Superior temporal gyrus (tissue), 1 donor: ENCODE measurements around the gene RDH11.

Experiments
- DNase-seq: peaks from one replicate; pipeline ENCODE4 v3.0.0-alpha.2; 2016; ENCODE audit errors: extremely low spot score

Gene RDH11

DNA sequence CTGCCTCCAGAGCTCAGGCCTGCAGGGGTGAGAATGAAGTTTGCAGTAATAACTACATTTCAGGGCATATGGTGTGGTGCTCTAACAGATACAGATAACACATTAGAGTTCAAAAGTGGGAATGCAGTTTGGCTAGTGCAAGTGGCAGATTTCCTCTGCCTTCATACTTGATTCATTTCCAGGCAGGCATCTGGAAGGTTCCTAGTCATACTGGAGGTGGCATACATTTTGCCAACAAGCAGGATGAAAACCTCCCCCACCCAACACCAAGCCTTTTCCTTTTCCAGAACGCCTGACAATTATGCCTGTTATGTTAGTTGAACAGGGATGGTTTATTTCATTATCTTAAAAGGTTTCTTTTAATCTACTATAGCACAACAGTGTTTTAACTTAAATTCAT, 45.4 kb downstream of the RDH11 start:
- peak; percentile 47 for DNase-seq

DNA sequence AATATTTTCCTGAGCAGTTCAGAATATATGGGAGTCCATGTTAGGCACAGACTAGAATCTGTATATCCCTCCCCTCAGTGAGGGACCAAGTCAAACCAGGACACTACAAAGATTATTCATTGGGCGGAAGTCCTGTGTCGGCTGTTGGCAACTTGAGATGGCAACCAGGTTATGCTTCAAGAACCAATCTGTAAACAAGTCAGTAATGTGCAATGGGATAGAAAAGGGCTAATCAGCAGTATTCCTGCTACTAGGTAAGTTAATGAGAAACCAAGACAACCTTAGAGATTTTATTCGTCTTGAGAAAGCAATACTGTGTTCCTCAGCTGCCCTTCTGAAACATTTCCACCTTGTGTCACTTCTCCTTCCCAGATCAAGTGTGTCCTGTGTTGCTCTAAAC, 49.4 kb downstream of the RDH11 start:
- DNase-seq, result no peak

DNA sequence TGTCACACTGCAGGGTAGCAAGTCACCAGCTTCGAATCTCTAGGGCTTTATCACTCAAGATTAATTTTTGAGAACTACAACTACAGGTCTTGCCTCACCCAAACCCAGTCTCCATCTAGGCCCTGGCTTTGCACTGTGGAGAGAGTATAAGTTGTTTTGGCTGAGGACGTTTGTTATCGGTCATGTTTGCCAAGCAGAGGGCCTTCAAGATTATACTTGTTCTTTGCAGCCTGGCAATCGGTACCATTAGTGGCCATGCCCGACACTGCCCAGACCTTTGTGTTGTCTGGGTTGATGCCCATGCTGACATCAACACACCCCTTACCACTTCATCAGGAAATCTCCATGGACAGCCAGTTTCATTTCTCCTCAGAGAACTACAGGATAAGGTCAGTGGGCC, 50.1 kb downstream of the RDH11 start:
- no peak for DNase-seq

DNA sequence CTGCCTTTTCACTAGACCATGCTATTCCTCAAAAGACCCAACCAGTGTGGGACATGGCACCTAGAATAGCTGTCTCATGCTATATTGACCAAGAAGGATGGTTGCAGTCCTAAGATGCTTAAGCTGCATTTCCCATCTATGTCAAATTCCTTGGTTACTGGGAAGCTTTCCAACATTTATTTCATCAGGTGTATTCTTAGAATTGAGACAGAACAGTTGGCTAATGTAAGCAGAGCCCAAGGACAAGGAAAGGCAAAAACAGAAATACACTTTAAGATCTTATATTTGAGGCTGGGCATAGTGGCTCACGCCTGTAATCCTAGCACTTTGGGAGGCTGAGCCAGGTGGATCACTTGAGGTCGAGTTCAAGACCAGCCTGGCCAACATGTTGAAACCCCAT, 51.1 kb downstream of the RDH11 start:
- peak; percentile 38 for DNase-seq

DNA sequence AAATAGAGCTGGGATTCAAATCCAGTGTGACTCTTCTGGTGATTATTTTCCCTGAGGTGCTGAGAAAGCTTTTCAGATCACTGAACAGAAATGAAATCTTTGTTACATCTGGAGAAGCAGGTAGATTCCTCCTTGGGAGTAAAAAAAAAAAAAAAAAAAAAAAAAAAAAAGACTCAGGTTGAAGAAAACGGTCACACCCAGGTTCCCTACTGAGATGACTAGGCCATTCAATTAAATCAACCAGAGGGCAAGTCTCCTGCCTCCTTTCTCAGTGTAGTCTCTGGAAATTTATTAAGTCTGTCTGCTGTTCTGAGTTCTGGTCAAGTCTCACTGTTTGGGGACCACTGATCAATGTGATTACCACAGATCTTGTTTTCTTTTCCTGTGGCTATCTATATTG, 51.9 kb downstream of the RDH11 start:
- no peak for DNase-seq

DNA sequence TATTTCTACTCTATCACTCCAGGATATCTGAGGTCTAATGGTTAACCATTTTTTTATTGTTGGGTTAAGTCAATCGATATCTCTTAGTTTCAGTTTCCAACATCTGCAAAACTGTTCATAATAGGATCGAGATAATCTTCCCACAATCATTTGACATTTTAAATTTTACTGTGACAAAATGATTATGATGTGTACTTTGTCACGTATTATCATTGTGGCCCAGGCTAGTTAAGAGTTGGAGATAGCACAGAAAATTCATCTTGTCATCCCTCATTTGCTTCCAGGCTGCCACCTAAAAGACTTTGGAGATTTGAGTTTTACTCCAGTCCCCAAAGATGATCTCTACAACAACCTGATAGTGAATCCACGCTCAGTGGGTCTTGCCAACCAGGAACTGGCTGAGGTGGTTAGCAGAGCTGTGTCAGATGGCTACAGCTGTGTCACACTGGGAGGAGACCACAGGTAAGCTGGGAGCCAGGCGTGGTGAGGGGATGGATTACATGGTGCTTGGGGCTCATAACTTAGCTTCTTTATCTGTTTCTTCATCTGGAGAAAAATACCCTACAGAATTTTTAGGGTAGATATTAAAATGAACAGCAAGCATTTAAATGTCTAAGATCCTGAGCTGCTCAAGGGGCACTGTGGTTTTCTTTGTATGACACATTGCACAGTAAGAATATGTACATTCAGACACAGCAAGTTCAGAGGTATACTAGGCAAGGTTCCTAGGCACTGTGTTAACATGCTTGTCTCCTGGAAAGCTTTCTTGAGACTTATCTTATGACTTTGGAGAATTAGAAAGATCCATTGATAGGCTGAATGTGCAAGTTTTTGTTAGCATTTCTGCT, 53.4 kb downstream of the RDH11 start:
- no peak for DNase-seq

DNA sequence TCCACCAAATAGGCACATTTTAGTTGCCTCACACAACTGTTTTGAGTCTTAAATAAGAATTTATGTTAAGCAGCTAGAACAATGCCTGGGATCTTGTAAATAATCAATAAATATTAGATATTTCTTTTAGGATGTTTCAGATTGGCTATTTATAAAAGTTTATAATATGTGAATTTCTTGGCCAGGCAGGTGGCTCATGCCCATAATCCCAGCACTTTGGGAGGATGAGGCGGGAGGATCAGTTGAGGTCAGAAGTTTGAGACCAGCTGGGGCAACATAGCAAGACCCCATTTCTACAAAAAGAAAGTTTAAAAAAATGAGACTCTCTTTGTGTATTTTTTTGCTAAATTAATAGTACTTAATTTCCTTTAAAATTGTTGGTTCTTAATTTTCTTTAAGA, 54.1 kb downstream of the RDH11 start:
- DNase-seq, result no peak

DNA sequence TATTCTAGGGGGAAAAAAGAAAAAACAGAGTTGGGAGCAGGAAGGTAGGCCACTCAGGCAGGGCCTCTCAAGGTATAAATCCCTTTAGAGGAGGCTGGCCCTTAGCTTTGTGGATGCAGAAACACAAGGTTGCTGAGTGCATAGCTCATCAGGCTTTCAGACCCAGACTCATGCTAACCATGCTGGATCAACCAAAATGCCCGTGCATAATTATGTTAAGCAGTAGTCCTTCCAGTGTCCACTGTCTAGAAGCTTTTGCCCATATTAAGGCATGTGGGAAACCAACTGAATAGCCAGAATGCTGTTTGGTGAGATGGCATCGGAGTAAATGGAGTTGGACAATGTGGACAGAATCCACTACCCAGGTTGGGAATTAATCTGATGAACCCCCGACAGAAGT, 56.9 kb downstream of the RDH11 start:
- no peak for DNase-seq

DNA sequence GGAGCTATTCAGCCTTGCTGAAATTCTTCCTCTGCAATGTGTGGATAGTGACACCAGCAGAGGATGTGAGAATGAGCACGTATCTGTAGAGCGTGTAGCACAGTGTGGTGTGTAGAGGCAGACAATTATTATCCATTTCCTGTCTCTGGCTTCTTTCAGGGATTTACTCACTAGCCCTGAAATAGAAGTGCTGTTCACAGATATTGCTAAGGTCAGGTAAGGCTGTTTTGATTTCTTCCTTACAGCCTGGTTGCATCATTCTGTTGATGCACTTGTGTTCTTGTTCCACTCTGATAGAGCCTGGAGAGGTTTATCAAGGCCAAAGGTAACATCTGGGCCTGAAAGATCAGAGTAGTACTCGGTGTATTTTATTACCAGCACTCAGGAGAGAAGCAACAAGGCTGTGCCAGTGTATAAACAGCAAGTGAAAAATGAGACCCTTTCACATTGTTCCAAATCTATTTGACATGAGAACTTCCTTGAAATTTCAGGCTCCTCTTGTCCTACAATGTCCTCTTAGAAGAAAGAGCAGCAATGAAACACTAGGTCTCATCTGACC, 59.1 kb downstream of the RDH11 start:
- no peak for DNase-seq

DNA sequence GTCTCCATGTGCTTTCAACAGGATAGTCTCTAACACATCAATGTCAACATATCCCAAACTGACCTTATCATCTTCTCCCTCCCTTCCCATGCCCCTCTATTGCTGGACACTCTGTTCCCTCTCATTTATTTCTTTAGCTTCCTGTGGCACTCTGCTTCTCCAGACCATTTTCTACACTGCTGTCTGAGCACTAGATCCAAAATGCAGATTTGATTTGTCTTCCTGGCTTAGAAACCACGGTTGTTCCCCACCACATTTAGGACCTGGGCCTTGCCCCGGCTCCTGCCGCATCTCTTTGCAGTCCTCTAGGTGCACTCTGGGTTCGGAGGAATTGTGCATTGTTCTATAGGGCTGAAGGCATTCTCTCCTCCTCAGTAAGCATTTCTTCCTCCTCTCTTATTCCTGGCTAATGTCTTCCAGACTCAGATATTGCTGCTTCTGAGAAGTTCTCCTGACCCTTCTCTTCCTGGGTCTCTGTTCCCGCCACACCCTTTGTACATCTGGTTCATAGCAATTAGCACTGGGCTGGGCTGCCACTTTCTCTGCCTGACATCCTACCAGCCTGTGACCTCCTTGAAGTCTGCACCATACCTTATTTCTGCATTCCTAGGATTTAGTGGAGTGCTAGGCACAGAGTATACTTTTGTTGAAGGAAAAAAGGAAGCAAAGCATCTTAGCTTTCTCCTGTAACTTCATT, 62.0 kb downstream of the RDH11 start:
- no peak for DNase-seq

DNA sequence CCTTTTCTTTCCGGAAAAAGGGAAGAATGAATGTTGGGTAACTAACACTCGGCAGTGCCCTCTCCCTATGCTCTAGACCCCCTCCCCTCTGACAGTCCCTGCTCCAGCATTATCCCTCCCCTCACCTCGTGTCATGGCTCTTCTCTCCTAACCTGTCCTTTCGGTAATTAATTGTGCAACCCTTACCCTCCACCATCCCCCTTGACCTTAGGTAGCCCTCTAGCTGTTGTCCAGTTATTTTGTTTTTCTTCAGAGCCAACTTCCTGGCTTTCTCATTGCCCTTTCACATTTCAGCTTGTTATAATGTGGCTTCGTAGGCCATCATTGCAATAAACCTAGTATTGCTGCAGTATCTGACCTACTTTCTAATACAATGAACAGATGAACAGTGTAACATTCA, 64.6 kb downstream of the RDH11 start:
- no peak for DNase-seq

DNA sequence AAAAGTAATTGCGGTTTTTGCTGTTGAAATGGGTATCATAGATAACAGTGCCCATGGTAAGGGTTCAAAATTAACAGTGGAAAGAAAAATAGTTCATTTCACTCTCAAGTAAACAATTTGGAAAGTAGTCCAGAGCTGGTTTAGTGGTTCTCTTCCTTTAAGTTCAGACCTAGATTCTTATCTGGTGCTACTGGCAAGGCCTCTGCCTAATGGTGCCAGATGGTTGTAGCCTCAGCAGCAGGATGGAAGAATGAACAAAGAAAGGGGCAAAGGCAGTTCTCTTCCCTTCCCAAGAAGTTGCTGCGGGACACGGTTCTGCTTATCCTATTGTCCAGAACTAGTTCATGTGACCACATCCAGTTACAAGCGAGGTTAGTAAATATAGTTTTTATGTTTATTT, 65.4 kb downstream of the RDH11 start:
- no peak for DNase-seq

DNA sequence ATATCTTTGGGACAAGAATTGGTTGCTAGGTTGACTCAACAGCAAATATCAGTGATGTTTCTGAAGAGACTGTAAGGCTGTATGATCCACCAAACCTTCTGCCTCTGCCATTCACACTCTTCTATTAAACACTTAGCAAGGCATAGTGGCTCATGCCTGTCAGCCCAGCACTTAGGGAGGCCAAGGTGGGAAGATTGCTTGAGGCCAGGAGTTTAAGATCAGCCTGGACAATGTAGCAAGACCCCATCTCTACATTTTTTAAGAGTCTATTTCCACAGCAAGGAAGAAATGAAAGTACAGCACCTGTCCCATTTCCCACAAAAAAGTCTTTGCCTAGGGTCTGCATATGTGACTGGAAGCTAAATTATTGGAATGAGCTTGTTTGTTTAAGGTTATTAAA, 68.0 kb downstream of the RDH11 start:
- no peak for DNase-seq
